ENCODE results near the gene CDH13. TPM values are rescaled to one million over a fixed set of nuclear protein-coding genes. Genes with fewer than 3 reads are reported as not detected.

CDH13 gene
- total and polyA plus RNA-seq, 2 of the 8 experiments (the other 6 are each of a cell fraction or from before 2014, with no cell fraction given): 2.3 to 2.4 TPM

DNA sequence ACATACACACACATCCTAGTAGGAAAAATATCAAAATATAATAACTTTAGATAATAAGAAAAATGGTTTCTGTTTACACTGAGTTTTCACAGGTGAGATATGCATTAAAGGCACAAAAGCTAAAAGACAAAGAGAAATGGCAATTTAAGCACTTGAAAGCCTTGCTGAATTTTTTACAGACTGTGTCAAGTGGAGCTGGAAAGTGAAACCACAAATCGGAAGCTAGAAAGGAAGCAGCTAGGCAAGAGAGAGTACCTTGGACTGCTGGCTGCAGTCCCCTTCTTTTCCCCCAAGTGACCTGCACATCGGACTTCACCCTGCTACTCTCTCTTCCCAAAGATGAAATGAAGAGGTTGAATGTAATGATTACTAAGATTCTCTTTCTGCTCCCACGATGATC, 135.1 kb downstream of the CDH13 start:
- Histone ChIP-seq H2AFZ (ENCODE audit: low read length) (0 out of 2 replicates have a peak overlapping the region, but pooled peaks have one; percentile 20), H3K18ac (ENCODE audit: extremely low read depth, low read length) (no peak overlapping the region), H3K23ac (ENCODE audit: insufficient read length) (no peak overlapping the region), H3K4me2 (ENCODE audit: insufficient read depth in 1 of 2, low read depth in 2 of 2, low read length in 2 of 2) (no peak overlapping the region), H2BK5ac (ENCODE audit: low read depth, low read length) (no peak overlapping the region), H3K23me2 (ENCODE audit: low read depth, low read length) (no peaks in the 10 kb centered on the region), H3K14ac (ENCODE audit: insufficient read length) (no peak overlapping the region), H2AK5ac (ENCODE audit: low read depth, low read length) (no peak overlapping the region), H3K4ac (replicated peaks; ENCODE audit: insufficient read length, low read depth, low read length) (no peak overlapping the region), H3K4me1 (replicated peaks in 1 of 4; ENCODE audit: control insufficient read depth in 3 of 4, insufficient read depth in 4 of 4, low read length in 3 of 4) (peaks cover 0 to 5% (median 0%) of the 10 kb centered on the region in 4 experiments; a peak in 3 of 7 replicates), H3K79me2 (ENCODE audit: control insufficient read depth in 1 of 2, insufficient read depth in 2 of 2, low read length in 2 of 2) (no peaks in the 10 kb centered on the region), H2BK15ac (ENCODE audit: low read length) (no peak overlapping the region), H2BK12ac (ENCODE audit: low read depth, low read length) (no peak overlapping the region), H4K20me1 (replicated peaks in 1 of 2; ENCODE audit: control insufficient read depth in 1 of 2, insufficient read depth in 2 of 2, low read length in 2 of 2) (no peaks in the 10 kb centered on the region), H3K27ac (ENCODE audit: low read depth, low read length) (no peak overlapping the region), H2BK120ac (replicated peaks; ENCODE audit: low read depth, low read length) (no peak overlapping the region), H3K79me1 (ENCODE audit: low read depth, low read length) (no peaks in the 10 kb centered on the region), H3K36me3 (ENCODE audit: control insufficient read depth in 2 of 4, insufficient read depth in 4 of 4, low read length in 3 of 4) (no peaks in the 10 kb centered on the region), H4K91ac (replicated peaks; ENCODE audit: insufficient read length, low read length) (no peak overlapping the region), H4K8ac (ENCODE audit: extremely low read depth, insufficient read depth, low read length) (no peak overlapping the region), H3K9me3 (ENCODE audit: insufficient read depth in 2 of 2, low read depth in 1 of 2, low read length in 1 of 2) (no peaks in the 10 kb centered on the region), H3K56ac (replicated peaks; ENCODE audit: insufficient read length, low read depth, low read length) (no peak overlapping the region), H3K9ac (replicated peaks in 1 of 4; ENCODE audit: extremely low read depth in 1 of 4, low read depth in 3 of 4, low read length in 3 of 4) (no peak overlapping the region), H4K5ac (ENCODE audit: insufficient read length, low read depth, low read length) (no peak overlapping the region), H2BK20ac (ENCODE audit: low read length) (no peak overlapping the region), H3K4me3 (ENCODE audit: extremely low read depth in 1 of 4, insufficient read depth in 2 of 4, low read depth in 3 of 4, low read length in 4 of 4) (no peak overlapping the region), H3K27me3 (replicated peaks in 1 of 4; ENCODE audit: control insufficient read depth in 3 of 4, extremely low read depth in 1 of 4, insufficient read depth in 3 of 4, low read length in 3 of 4) (no peaks in the 10 kb centered on the region)
- DNase-seq (ENCODE audit: low read depth in 1 of 2, low spot score in 2 of 2): no peak
- CTCF ChIA-PET (ENCODE audit: partially characterized antibody): no interaction called here
- WGBS, 2 experiments (ENCODE audit: extremely low coverage in 1 of 2, insufficient coverage in 1 of 2, insufficient read length in 1 of 2, insufficient replicate concordance in 2 of 2, low coverage in 1 of 2, low lambda C conversion rate in 2 of 2, missing lambda C conversion rate in 1 of 2): 80% methylated on average over 3 of the region's 3 CpGs; no CpG with 5 or more reads in 1 of the 2 experiments
- POLR2A ChIA-PET (ENCODE audit: partially characterized antibody): no interaction called here
- FAIRE-seq: no peak
